ENCODE data around the gene IL11RA.

The IL11RA gene

GRCh38 chr9:34651876-34652601, at the start of gene IL11RA:
TSS of gene IL11RA (plus strand) at chr9:34652185. CDS start at chr9:34655218, 3,033 bp downstream.
- DNase-seq: peak; percentile 69

- DNase-seq: peak; percentile 93
Observed at GRCh38 chr9:34603610-34604231, 48.3 kb upstream of the IL11RA start.

DNA sequence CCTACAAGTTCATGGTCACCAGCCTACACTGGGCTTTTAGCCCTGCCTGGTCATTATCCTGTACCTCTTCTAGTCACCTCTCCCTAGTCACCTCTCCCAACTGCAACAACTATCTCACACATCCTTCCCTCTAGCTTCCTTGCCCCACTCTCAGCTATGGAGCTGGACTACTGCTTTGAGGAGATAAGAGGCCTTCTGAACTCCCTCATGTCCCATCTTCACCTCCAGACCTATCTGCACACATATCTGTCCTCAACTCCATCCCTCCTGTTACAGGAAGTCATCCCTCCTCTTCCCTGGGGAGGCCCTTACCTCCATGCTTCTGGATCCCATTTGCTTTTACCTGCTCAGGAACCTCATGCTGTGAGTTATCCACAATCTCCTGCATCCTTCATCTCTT, 45.8 kb upstream of the IL11RA start:
- DNase-seq: no peak

DNA sequence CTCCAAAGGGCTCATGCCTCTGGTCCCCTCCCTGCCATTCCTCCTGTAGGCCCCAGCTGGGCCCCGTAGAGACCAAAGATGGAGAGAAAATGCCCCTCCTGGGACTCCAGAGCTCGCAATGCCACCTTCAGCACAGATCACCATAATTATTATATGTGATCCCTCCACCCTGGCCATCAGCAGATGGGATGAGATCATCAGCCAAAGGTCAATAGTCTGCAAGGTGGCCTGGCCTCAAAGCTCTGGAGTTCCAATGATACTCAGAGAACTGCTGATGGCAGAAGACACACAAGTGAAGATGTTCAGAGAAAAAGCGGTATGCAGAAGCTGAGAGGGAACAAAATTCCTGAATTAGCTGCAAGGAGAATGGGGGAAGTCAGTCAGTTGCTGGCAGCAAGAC, 45.1 kb upstream of the IL11RA start:
- DNase-seq: no peak

- no peak for DNase-seq
Observed at GRCh38 chr9:34607331-34607730, 44.7 kb upstream of the IL11RA start.

- no peak for DNase-seq
Observed at GRCh38 chr9:34610434-34611206, 41.4 kb upstream of the IL11RA start.

DNA sequence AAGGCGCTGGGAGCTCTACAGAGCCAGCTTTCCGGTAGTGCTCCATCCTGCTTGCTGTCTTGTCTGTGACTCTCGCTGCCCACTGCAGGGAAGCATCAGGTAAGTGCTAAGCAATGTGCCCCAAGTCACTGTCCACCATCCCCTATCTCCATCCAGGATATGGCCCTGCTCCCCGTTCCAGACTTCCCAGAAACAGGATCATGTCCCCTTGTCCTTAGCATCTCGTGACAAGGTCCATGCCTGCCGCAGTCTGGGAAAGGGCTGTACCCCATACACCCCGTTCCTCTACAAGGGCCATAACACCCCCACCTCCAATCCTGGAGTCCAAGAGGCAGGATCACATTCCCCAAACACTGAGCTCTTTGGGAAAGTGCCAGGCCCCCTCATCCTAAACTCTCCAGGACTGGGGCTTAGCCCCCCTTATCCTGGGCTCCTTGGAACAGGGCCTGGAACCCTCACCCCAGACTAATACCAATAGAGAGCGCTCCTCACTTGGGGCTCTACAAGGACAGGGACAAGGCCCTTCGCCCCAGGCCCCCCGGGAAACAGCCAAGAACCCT, 40.7 kb upstream of the IL11RA start:
- no peak for DNase-seq

DNA sequence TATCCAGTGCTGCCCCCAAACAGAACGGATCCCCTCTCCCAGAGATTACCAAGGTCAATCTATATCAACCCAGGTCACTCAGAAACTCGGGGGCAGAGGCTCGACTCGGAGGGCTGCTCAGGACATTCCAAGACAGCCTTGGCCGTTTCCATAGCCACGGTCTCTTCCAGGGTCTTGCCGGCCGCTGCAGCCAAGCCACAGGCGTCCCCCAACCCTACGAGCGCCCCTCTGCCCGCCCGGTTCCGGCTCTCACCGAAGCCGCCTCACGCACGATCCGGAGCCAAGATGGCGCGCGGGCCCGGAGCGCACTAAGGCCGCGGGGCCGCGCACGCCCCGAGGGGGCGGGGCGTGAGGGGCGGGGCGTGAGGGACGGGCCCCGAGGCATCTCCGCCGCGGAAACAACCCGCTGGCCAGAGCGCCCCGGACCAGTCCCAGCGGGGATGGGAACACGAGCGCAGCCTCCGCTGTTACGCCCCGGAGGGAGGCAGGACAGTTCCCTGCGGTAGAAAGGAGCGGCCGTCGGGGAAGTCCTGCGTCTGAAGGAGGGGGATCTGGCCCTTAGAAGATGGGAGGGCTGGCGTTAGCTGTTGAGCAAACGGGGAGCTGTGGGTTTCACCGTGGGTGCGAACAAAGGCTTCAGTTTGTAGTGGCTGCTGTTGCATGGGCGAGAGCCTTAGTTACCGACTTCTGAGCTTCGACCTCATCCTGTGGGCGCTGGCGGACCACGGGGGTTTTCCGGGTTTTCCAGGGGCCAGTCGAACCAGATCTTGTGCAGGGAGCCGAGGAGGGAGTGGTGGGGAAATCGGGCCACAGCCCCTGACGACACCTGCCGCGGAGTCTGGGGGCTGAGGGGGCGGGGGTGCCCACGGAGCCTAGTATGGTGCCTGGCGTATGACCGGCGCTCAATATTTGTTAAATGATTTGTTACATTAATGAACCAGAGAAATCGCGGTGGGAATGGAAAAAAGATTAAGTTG, 39.9 kb upstream of the IL11RA start, which contains the start of gene RPP25L:
Gene RPP25L (minus strand): TSS at position 287 of the 977 bp plus-strand sequence. CDS start 801 bp downstream, outside the sequence.
- DNase-seq: peak; percentile 94

GRCh38 chr9:34612788-34613390, 39.1 kb upstream of the IL11RA start:
- DNase-seq: peak; percentile 86

DNA sequence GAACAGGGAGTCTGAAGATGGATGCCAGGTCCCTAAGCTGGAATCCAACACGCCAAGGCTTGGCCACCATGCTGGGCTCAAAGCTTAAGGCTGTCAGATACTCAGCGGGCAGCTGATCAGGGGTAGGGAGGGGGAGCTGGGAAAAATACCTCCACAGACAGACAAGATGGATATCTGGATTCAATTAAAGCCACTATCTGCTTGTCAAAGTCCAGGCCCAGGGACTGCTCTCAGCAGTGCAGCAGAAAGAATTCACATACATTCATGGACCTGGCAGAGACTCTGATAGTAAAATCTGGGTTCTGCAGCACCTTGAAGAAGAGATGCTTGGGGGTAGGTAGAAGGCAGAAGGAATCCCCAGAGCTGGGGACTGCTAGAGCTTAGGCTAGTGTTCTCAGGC, 36.9 kb upstream of the IL11RA start:
- no peak for DNase-seq

DNA sequence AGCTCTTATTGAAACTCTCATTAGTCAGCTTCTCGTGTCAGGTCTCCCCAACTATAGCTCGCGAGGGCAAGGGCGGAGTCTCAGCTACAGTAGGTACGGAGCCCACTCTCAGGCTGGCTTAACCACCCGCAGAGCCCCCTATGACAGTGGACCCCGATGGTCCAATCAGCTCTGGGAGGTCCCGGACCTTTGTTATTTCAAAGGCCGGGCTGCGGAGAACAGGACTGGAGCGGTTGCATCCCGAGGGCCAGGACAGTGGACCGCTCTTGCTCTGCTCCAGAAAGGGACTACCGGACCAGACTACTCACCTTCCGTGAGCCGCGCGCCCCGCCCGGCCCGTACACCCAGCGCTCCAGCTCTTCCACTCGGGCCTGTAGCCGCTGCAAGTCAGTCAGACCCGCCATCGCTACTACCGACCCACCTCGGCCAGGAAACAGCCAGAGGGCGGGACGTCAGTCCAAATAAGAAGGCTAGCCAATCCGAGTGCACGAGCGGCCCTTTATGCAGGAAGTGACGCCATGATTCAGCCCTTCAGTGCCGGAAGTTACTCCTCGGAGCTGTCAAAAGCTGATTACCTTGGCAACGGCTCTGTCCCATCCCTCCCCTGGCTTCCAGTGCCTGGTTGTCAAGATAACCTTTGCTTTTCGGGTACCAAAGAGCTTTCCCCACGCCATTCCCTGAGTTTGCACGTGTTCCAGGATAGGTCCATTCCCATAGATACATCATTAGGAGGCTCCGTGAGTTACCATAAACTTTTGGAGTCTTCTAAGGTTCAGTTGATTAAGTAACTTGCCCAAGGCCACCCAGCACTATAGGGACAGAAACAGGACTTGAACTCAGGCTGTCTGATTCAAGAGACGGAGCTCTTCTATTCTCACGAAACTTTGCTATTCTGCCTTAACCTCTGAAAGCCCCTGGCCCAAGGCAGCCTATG, 31.7 kb upstream of the IL11RA start, which contains the start of gene DCTN3:
Gene DCTN3 (minus strand): TSS at position 435 of the 934 bp plus-strand sequence. CDS start 31 bp downstream, at position 404.
- peak; percentile 90 for DNase-seq

DNA sequence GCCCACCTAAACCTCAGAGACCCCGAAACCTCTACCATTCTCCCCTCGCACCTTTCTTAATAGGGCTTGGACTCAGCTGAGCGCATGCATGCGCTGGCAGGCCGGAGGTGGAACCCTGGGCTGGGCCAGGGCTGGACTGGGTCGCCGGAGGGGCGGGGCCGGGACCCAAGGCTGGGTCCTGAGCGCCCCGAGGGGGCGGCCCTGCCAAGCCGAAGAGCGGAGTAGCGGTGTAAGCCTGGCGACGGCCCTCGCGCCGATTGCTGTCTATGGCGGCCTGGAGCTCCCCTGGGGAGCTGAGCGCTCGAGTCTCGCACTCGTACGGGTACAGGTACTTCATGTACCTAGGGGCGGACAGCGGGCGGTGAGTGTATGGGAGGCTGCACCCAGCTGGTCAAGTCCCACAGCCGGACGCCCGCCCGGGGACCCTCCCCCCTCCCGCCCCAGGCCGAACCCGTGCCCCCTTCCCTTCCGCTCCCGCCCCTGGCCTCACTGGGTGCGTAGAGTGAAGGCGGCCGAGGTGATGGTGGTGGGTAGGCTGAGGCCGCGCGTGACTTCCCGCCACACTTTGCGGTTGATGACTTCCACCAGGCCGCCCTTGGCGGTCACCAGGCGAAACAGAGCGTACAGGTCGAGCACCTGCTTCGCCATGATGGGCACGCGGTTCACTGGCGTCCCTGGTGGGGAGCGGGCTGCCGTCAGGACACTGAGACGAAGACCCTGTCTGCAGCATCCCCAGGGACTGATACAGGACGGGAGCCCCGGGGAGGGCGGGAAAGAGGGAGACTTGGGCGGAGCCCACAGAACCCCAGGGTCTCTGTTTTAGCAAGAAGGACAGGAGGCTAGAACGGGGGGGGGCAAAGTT, 28.4 kb upstream of the IL11RA start:
- DNase-seq: no peak

DNA sequence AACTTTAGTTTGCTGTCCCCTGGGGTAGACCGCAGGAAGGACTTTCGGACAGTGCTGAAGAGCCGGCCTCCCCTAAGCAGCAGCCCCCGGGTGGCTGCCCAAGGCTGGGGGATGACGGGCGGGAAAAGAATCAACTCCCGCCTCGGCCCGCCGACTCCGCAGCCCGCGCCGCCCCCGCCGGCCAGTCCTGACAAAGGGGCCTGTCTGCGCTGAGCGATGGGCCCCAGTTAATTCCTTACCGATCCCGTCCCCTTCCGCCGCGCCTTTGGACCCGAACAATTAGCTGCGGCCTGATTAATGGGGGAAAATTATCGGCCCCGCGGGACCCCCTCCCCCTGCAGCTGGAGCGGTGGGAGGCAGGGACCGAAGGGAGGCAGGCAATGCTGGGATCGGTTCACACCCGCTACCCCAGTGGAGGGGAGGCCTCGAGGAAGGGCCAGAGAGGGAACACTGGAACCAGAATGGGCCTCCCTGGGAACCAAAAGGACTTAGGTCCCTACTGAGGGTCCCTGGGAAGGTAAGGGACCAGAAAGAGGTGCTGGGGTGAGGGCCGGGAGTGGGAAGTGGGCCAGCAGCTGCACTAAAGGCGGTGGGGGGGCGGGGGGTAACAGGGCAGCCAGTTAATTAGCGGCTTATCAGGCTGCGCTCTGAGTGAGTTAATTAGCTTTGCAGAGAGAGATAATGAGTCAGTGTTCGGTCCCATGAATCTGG, 27.4 kb upstream of the IL11RA start:
- DNase-seq: no peak

- DNase-seq: no peak
Observed at GRCh38 chr9:34625186-34625486, 26.8 kb upstream of the IL11RA start.

- no peak for DNase-seq
Observed at GRCh38 chr9:34627716-34628655, 24.0 kb upstream of the IL11RA start.

GRCh38 chr9:34628656-34629490, 23.1 kb upstream of the IL11RA start, which contains the start of gene ARID3C:
TSS of gene ARID3C (minus strand) at chr9:34629066. CDS start at chr9:34628014, 1,052 bp downstream.
- DNase-seq: peak; percentile 73

DNA sequence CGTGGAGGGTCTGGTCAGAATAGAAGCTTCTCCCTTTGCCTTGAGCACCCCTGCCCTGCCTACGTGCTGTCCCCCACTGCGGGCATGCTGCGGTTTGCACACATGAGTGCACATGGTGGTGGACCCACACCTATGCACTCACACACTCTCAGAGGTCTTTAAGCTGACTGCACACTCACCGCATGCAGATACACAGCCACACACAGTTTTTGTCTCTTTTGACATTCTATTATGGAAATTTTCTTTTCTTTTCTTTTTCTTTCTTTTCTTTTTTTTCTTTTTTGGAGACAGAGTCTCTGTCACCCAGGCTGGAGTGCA, 22.5 kb upstream of the IL11RA start:
- DNase-seq: no peak
